Astrocyte (in vitro differentiated cells and primary cell): ENCODE results near the gene CDK3. TPM values are rescaled to one million over a fixed set of nuclear protein-coding genes. Genes with fewer than 3 reads are reported as not detected.

ENCODE experiments used
- DNase-seq: peaks from one replicate; pipeline ENCODE4 v3.0.0-alpha.2; 2010; ENCODE audit warnings: low read depth
- FAIRE-seq: peaks from 2 replicates; lab custom pipeline; 2011; peaks lifted over from hg19 to GRCh38; lab: Jason Lieb, UNC
- H2AFZ ChIP-seq: 2 replicates; pipeline ENCODE4 v1.6.0; 2012; ENCODE audit warnings: low read depth, low read length, inconsistent platforms
- H3K27ac ChIP-seq: 2 replicates; pipeline ENCODE4 v1.5.1; 2011; ENCODE audit warnings: low read depth, low read length, inconsistent platforms
- H3K27me3 ChIP-seq: 2 replicates; pipeline ENCODE4 v1.6.0; 2011; ENCODE audit warnings: low read length, inconsistent platforms; ENCODE audit not compliant: insufficient read depth
- H3K36me3 ChIP-seq: 2 replicates; pipeline ENCODE4 v1.5.1; 2011; ENCODE audit warnings: low read length, inconsistent platforms; ENCODE audit not compliant: insufficient read depth
- H3K4me1 ChIP-seq: 2 replicates; pipeline ENCODE4 v1.5.1; 2011; ENCODE audit warnings: low read length, inconsistent platforms; ENCODE audit not compliant: insufficient read depth
- H3K4me2 ChIP-seq: 2 replicates; pipeline ENCODE4 v1.6.0; 2012; ENCODE audit warnings: low read length, inconsistent platforms
- H3K4me3 ChIP-seq: 2 replicates; pipeline ENCODE4 v1.5.1; 2011; ENCODE audit warnings: low read depth, mild to moderate bottlenecking, low read length, inconsistent platforms; ENCODE audit not compliant: insufficient read depth
- H3K79me2 ChIP-seq: 2 replicates; pipeline ENCODE4 v1.6.0; 2012; ENCODE audit warnings: mild to moderate bottlenecking, low read length, inconsistent platforms; ENCODE audit not compliant: insufficient read depth
- H3K9ac ChIP-seq: 2 replicates; pipeline ENCODE4 v1.6.0; 2012; ENCODE audit warnings: mild to moderate bottlenecking, low read length, inconsistent platforms
- H3K9me3 ChIP-seq: 2 replicates; pipeline ENCODE4 v1.5.1; 2012; ENCODE audit warnings: low read depth, mild to moderate bottlenecking, low read length, inconsistent platforms; ENCODE audit not compliant: insufficient read depth
- H4K20me1 ChIP-seq: 2 replicates; pipeline ENCODE4 v1.6.0; 2012; ENCODE audit warnings: low read length, inconsistent platforms; ENCODE audit not compliant: insufficient read depth
- H3K27ac Mint-ChIP-seq: one replicate; pipeline ENCODE4 v1.8.0; 2021; ENCODE audit warnings: mild to moderate bottlenecking, mixed read lengths; ENCODE audit not compliant: unreplicated experiment
- H3K27me3 Mint-ChIP-seq: one replicate; pipeline ENCODE4 v1.8.0; 2021; ENCODE audit warnings: low read depth, mixed read lengths; ENCODE audit not compliant: unreplicated experiment
- H3K36me3 Mint-ChIP-seq: one replicate; pipeline ENCODE4 v1.8.0; 2021; ENCODE audit warnings: low read depth, mixed read lengths; ENCODE audit not compliant: unreplicated experiment
- H3K4me1 Mint-ChIP-seq: one replicate; pipeline ENCODE4 v1.8.0; 2021; ENCODE audit warnings: low read depth, mixed read lengths; ENCODE audit not compliant: unreplicated experiment
- H3K4me3 Mint-ChIP-seq: one replicate; pipeline ENCODE4 v1.8.0; 2021; ENCODE audit warnings: mild to moderate bottlenecking, moderate library complexity, mixed read lengths; ENCODE audit not compliant: unreplicated experiment
- H3K9me3 Mint-ChIP-seq: one replicate; pipeline ENCODE4 v1.8.0; 2021; ENCODE audit warnings: mild to moderate bottlenecking, mixed read lengths; ENCODE audit not compliant: unreplicated experiment
- EZH2 ChIP-seq: IDR thresholded peaks from 2 replicates; pipeline ENCODE4 v1.6.1; 2012; ENCODE audit warnings: mild to moderate bottlenecking, low read length, inconsistent platforms; ENCODE audit not compliant: insufficient read depth
- total RNA-seq: library from RNA; stranded (reverse); gene quantifications from 2 replicates; pipeline ENCODE4 v1.2.1, GENCODE V29; 2021
- TF ChIP-seq, protein P1 (sequence below): IDR thresholded peaks from 2 replicates; pipeline ENCODE4 v1.5.1; 2011; ENCODE audit warnings: low read depth, mild to moderate bottlenecking, inconsistent platforms, low read length, moderate library complexity; ENCODE audit not compliant: insufficient read depth

CDK3 gene
- total RNA-seq, 1 donor from 2014 or later: 5.0 TPM

DNA sequence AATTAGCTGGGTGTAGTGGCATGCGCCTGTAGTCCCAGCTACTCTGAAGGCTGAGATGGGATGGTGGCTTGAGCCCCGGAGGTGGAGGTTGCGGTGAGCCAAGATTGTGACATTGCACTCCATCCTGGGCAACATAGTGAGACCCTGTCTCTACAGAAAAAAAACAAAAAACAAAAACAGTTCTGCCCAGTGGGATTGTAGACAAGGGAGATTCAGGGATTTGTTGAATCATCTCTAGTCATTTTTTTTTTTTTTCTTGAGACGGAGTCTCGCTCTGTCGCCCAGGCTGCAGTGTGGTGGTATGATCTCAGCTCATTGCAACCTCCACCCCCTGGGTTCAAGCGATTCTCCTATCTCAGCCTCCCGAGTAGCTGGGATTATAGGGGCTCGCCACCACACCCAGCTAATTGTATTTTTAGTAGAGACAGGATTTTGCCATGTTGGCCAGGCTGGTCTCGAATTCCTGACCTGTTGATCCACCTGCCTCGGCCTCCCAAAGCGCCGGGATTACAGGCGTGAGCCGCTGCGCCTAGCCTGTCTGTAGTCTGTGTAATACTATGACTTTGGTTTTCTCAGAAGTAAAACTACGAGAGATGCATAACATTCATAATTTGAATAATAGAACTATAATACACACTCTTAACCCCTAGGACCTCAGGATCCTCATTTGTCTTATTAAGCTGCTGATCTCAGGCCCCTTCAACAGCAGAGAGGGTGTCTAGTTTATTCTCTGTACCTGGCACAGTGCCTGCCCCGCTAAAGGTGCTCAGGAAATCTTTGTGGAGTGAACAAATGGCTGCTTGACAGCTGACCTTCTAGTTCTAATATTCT is 20.3 kb upstream of the CDK3 start:
- Histone ChIP-seq H2AFZ (peak overlapping the region; percentile 86), H3K4me2 (peak overlapping the region; percentile 92), H3K9ac (peak overlapping the region; percentile 93), H3K36me3 (peaks cover 2% of the 10 kb centered on the region), H3K4me3 (peak overlapping the region; percentile 81), H3K79me2 (peaks cover 46% of the 10 kb centered on the region), H3K27me3 (no peaks in the 10 kb centered on the region), H3K27ac (peak overlapping the region; percentile 98), H3K9me3 (no peaks in the 10 kb centered on the region), H3K4me1 (peaks cover 25% of the 10 kb centered on the region), H4K20me1 (peaks cover 12% of the 10 kb centered on the region)
- Mint-ChIP-seq H3K36me3 (peaks cover 7% of the 10 kb centered on the region), H3K4me3 (peak overlapping the region; percentile 98), H3K27me3 (no peaks in the 10 kb centered on the region), H3K4me1 (peaks cover 44% of the 10 kb centered on the region), H3K9me3 (no peaks in the 10 kb centered on the region), H3K27ac (peak overlapping the region; percentile 100)
- no peak for FAIRE-seq
- TF ChIP-seq EZH2: no peak
- TF ChIP-seq, protein P1, sequence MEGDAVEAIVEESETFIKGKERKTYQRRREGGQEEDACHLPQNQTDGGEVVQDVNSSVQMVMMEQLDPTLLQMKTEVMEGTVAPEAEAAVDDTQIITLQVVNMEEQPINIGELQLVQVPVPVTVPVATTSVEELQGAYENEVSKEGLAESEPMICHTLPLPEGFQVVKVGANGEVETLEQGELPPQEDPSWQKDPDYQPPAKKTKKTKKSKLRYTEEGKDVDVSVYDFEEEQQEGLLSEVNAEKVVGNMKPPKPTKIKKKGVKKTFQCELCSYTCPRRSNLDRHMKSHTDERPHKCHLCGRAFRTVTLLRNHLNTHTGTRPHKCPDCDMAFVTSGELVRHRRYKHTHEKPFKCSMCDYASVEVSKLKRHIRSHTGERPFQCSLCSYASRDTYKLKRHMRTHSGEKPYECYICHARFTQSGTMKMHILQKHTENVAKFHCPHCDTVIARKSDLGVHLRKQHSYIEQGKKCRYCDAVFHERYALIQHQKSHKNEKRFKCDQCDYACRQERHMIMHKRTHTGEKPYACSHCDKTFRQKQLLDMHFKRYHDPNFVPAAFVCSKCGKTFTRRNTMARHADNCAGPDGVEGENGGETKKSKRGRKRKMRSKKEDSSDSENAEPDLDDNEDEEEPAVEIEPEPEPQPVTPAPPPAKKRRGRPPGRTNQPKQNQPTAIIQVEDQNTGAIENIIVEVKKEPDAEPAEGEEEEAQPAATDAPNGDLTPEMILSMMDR: no peak
- peak; percentile 15 for DNase-seq

DNA sequence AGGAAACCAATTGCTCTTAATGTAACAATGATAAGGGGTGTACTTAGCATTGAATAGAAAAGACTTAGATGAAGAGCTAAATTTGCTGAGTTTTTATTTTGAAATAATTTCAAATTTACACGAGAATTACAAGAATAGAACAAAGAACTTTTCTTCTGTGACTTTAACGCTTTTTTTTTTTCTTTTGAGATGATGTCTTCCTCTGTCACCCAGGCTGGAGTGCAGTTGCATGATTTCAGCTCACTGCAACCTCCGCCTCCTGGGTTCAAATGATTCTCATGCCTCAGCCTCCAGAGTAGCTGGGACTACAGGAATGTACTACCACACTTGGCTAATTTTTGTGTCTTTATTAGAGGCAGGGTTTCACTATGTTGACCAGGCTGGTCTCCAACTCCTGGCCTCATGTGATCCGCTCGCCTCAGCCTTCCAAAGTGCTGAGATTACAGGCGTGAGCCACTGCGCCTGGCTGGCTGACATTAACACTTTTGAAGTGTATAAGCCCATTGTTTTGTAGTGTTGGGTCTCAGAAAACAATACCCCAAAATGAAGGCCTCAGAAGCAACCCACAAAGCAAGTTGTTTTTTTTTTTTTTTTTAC is 19.5 kb upstream of the CDK3 start:
- H3K27me3 Mint-ChIP-seq: no peaks in the 10 kb centered on the region
- H3K36me3 ChIP-seq: peaks cover 1% of the 10 kb centered on the region
- no peak overlapping the region for H3K27ac ChIP-seq

More for the DNA sequence above, 19.5 kb upstream of the CDK3 start:
- DNase-seq: no peak
- Histone ChIP-seq H3K9ac (no peak overlapping the region), H3K4me3 (no peak overlapping the region), H3K4me1 (peaks cover 25% of the 10 kb centered on the region), H4K20me1 (peaks cover 5% of the 10 kb centered on the region), H3K4me2 (no peak overlapping the region), H3K9me3 (no peaks in the 10 kb centered on the region), H2AFZ (no peak overlapping the region), H3K79me2 (peaks cover 39% of the 10 kb centered on the region), H3K27me3 (no peaks in the 10 kb centered on the region)
- TF ChIP-seq EZH2: no peak
- TF ChIP-seq, protein P1: no peak
- peak overlapping the region; percentile 100 for H3K27ac Mint-ChIP-seq
- no peaks in the 10 kb centered on the region for H3K9me3 Mint-ChIP-seq
- H3K4me1 Mint-ChIP-seq: peaks cover 42% of the 10 kb centered on the region
- H3K4me3 Mint-ChIP-seq: peak overlapping the region; percentile 73
- FAIRE-seq: no peak
- peaks cover 6% of the 10 kb centered on the region for H3K36me3 Mint-ChIP-seq
